NCI-H2196 treated with DMSO at 0.1 percent for 48 hours (cell line): ENCODE results near the gene KRAS.
"Not testable (repeated sequence)": the region's sequence is repeated elsewhere in the genome, so short reads cannot be mapped to it uniquely, and the experiment has no call there.

Experiments
- DNase-seq: peaks from one replicate; lab custom pipeline; 2025; ENCODE audit not compliant: unreplicated experiment; lab: John Stamatoyannopoulos, UW

The KRAS gene

GRCh38 chr12:25250744-25251730 lies at the start of gene KRAS:
Gene KRAS (minus strand): TSS chr12:25250929.
- peak; percentile 100 for DNase-seq

GRCh38 chr12:25296381-25296780 lies 45.7 kb upstream of the KRAS start:
- DNase-seq, result no peak

GRCh38 chr12:25295361-25295760 lies 44.6 kb upstream of the KRAS start:
- no peak for DNase-seq

GRCh38 chr12:25293653-25294052 lies 42.9 kb upstream of the KRAS start:
- DNase-seq, result no peak

GRCh38 chr12:25292810-25293221 lies 42.1 kb upstream of the KRAS start:
- not testable (repeated sequence) for DNase-seq

GRCh38 chr12:25287610-25288009 lies 36.9 kb upstream of the KRAS start:
- DNase-seq, result no peak

- no peak for DNase-seq
Observed at GRCh38 chr12:25286837-25287236, 36.1 kb upstream of the KRAS start.

GRCh38 chr12:25284024-25284423 lies 33.3 kb upstream of the KRAS start:
- no peak for DNase-seq

- DNase-seq, result no peak
Observed at GRCh38 chr12:25283006-25283405, 32.3 kb upstream of the KRAS start.

- DNase-seq, result no peak
Observed at GRCh38 chr12:25280082-25280481, 29.4 kb upstream of the KRAS start.

- no peak for DNase-seq
Observed at GRCh38 chr12:25278269-25278668, 27.5 kb upstream of the KRAS start.

GRCh38 chr12:25276199-25276937 lies 25.6 kb upstream of the KRAS start:
- peak; percentile 63 for DNase-seq

- no peak for DNase-seq
Observed at GRCh38 chr12:25271486-25272098, 20.9 kb upstream of the KRAS start.

GRCh38 chr12:25269701-25270100 lies 19.0 kb upstream of the KRAS start:
- no peak for DNase-seq

- no peak for DNase-seq
Observed at GRCh38 chr12:25266497-25266896, 15.8 kb upstream of the KRAS start.

GRCh38 chr12:25264862-25265261 lies 14.1 kb upstream of the KRAS start:
- DNase-seq, result no peak

GRCh38 chr12:25264114-25264513 lies 13.4 kb upstream of the KRAS start:
- no peak for DNase-seq

- no peak for DNase-seq
Observed at GRCh38 chr12:25263594-25263993, 12.9 kb upstream of the KRAS start.

- no peak for DNase-seq
Observed at GRCh38 chr12:25262389-25263074, 11.8 kb upstream of the KRAS start.

GRCh38 chr12:25257590-25258324 lies 7.0 kb upstream of the KRAS start:
- no peak for DNase-seq
